Neural crest cell (in vitro differentiated cells): Measurements from ENCODE around the gene CLEC4G. TPM values are rescaled to one million over a fixed set of nuclear protein-coding genes. Genes with fewer than 3 reads are reported as not detected.

Source experiments
- DNase-seq: peaks from one replicate; pipeline ENCODE4 v3.0.0; 2021; ENCODE audit warnings: low read depth, mixed read lengths, low spot score
- H3K27ac Mint-ChIP-seq: one replicate; pipeline ENCODE4 v1.8.0; 2021; ENCODE audit warnings: mild to moderate bottlenecking, mixed read lengths; ENCODE audit not compliant: unreplicated experiment
- H3K27me3 Mint-ChIP-seq: 2 replicates; pipeline ENCODE4 v1.8.0; 2021; ENCODE audit warnings: low read depth, mild to moderate bottlenecking, mixed read lengths
- H3K36me3 Mint-ChIP-seq: 2 replicates; pipeline ENCODE4 v1.8.0; 2021; ENCODE audit warnings: low read depth, mild to moderate bottlenecking, mixed read lengths
- H3K4me1 Mint-ChIP-seq: 2 replicates; pipeline ENCODE4 v1.8.0; 2021; ENCODE audit warnings: mixed read lengths
- H3K4me3 Mint-ChIP-seq: one replicate; pipeline ENCODE4 v1.8.0; 2021; ENCODE audit warnings: mild to moderate bottlenecking, mixed read lengths
- H3K9me3 Mint-ChIP-seq: 2 replicates; pipeline ENCODE4 v1.8.0; 2021; ENCODE audit warnings: mixed read lengths
- CTCF ChIP-seq: fragments of 200-600 bp; sonication (generic); conservative IDR thresholded peaks from 2 replicates; pipeline ENCODE4 v1.5.0; 2021; ENCODE audit warnings: antibody characterized with exemption, mild to moderate bottlenecking
- total RNA-seq: library from RNA; stranded (reverse); gene quantifications from 2 replicates; pipeline ENCODE4 v1.2.1, GENCODE V29; 2021

Gene CLEC4G
- total RNA-seq, 1 donor from 2014 or later = not detected

GRCh38 chr19:7692417-7693088 is 39.4 kb downstream of the CLEC4G start:
- H3K9me3 Mint-ChIP-seq = no peaks in the 10 kb centered on the region
- peaks cover 15% of the 10 kb centered on the region for H3K27me3 Mint-ChIP-seq
- H3K36me3 Mint-ChIP-seq = no peaks in the 10 kb centered on the region
- TF ChIP-seq CTCF = no peak
- no peak for DNase-seq
- H3K4me1 Mint-ChIP-seq = no peaks in the 10 kb centered on the region
- H3K4me3 Mint-ChIP-seq = no peak overlapping the region
- H3K27ac Mint-ChIP-seq = no peak overlapping the region

GRCh38 chr19:7691497-7691896 is 40.4 kb downstream of the CLEC4G start:
- no peaks in the 10 kb centered on the region for H3K36me3 Mint-ChIP-seq
- H3K4me1 Mint-ChIP-seq = no peaks in the 10 kb centered on the region
- no peak for TF ChIP-seq CTCF
- no peak for DNase-seq
- H3K9me3 Mint-ChIP-seq = no peaks in the 10 kb centered on the region
- H3K4me3 Mint-ChIP-seq = no peak overlapping the region
- peaks cover 6% of the 10 kb centered on the region for H3K27me3 Mint-ChIP-seq
- no peak overlapping the region for H3K27ac Mint-ChIP-seq

- H3K4me3 Mint-ChIP-seq = no peak overlapping the region
Observed at GRCh38 chr19:7690779-7691258, 41.1 kb downstream of the CLEC4G start.

GRCh38 chr19:7689165-7689564 is 42.7 kb downstream of the CLEC4G start:
- Mint-ChIP-seq H3K27ac (no peak overlapping the region), H3K4me1 (peaks cover 11% of the 10 kb centered on the region), H3K36me3 (no peaks in the 10 kb centered on the region), H3K9me3 (no peaks in the 10 kb centered on the region), H3K27me3 (no peaks in the 10 kb centered on the region), H3K4me3 (no peak overlapping the region)
- TF ChIP-seq CTCF = no peak
- DNase-seq = no peak

More at GRCh38 chr19:7690779-7691258, 41.1 kb downstream of the CLEC4G start:
- Mint-ChIP-seq H3K36me3 (no peaks in the 10 kb centered on the region), H3K9me3 (no peaks in the 10 kb centered on the region), H3K27ac (no peak overlapping the region), H3K27me3 (peaks cover 5% of the 10 kb centered on the region), H3K4me1 (peaks cover 3% of the 10 kb centered on the region)
- no peak for DNase-seq
- TF ChIP-seq CTCF = no peak

- H3K36me3 Mint-ChIP-seq = no peaks in the 10 kb centered on the region
- H3K27me3 Mint-ChIP-seq = no peaks in the 10 kb centered on the region
- H3K4me1 Mint-ChIP-seq = peaks cover 11% of the 10 kb centered on the region
- peak overlapping the region; percentile 12 for H3K4me3 Mint-ChIP-seq
- H3K9me3 Mint-ChIP-seq = no peaks in the 10 kb centered on the region
- no peak for TF ChIP-seq CTCF
- H3K27ac Mint-ChIP-seq = no peak overlapping the region
- DNase-seq = no peak
Observed at GRCh38 chr19:7687177-7687576, 44.7 kb downstream of the CLEC4G start.
